Hepatocyte (in vitro differentiated cells): ENCODE data around the gene PIGS.
"Not testable (repeated sequence)": the region's sequence is repeated elsewhere in the genome, so short reads cannot be mapped to it uniquely, and the experiment has no call there.

Experiments used
- EZH2 ChIP-seq: fragments of 200-600 bp; sonication (generic); IDR thresholded peaks from 2 replicates; pipeline ENCODE4 v1.6.1; 2016; ENCODE audit warnings: antibody characterized with exemption, mild to moderate bottlenecking, borderline replicate concordance
- EZH2phosphoT487 ChIP-seq: fragments of 200-600 bp; sonication (generic); IDR thresholded peaks from one replicate; pipeline ENCODE4 v1.6.1; 2018; ENCODE audit warnings: antibody characterized with exemption, mild to moderate bottlenecking, low read depth, moderate library complexity; ENCODE audit not compliant: unreplicated experiment, severe bottlenecking

GRCh38 chr17:28576016-28576415 lies 4.7 kb upstream of the PIGS start:
- TF ChIP-seq EZH2phosphoT487, EZH2: not testable (repeated sequence)
